GM18951 (cell line): ENCODE data around the gene RAPGEF4.
"Not testable (repeated sequence)": the region's sequence is repeated elsewhere in the genome, so short reads cannot be mapped to it uniquely, and the experiment has no call there.

ENCODE experiments used
- POLR2A ChIP-seq: IDR thresholded peaks from 4 replicates; pipeline ENCODE4 v1.6.1; 2011; ENCODE audit warnings: mild to moderate bottlenecking; ENCODE audit not compliant: insufficient read length, insufficient read depth; ENCODE audit errors: extremely low read depth
- in situ Hi-C: fragments of 300-500 bp; cut with MboI; formaldehyde crosslinking; loops from one replicate; pipeline ENCODE4 v1.12.0; 2022; ENCODE audit warnings: low sequenced_read_pairs, mixed read lengths, inconsistent platforms; ENCODE audit not compliant: unreplicated experiment

Gene RAPGEF4

DNA sequence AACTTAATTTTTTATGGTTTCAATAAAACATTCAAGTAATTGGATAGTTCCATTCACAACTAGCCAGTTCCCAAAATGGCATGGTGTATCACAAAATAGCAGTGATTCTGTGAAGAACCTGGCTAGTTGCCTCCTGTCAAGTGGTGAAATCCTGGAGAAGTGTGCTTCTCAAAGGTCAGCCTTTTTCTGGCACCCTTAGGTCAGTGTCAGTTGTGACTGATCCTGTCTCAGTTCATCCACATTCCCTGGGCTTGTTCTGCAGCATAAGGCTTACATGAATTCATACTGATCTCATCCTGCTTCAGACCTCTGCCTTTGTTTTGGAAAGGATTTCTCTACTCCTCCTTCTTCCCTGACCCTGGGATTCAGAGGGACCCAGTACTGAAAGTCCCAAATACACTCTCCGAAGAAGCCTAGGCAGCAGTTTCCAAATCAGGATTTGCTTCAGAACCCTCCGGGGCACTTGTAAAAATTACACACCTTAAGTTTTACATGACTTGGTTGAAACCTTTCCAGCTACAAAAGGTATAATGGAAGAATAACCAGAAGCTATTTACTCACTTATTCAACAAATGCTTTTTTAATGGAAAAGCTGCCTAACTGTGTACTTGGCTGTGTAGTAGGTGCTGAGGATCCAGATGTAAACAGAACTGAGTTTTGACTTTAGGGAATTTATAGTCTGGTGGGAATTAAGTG is 351.0 kb downstream of the RAPGEF4 start:
- no peak for TF ChIP-seq POLR2A
- in situ Hi-C loops: no loop called here

DNA sequence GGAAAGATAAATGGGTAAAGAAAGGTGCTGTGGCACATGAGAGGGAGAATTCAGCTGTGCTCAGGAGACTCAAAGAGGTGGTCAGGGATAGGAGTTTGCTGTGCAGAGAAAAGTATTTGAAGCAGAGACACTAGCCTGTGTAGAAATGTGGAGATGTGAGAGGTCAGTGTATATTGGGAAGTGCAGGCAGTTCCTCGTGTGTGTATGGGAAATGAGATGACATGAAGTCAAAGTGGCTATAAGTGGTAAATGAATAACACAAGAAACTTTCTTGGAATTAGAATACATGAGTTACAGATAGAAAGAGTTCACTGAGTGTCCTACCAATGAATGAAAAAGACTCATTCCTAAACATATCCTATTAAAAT is 351.6 kb downstream of the RAPGEF4 start:
- TF ChIP-seq POLR2A: no peak
- in situ Hi-C loops: no loop called here

DNA sequence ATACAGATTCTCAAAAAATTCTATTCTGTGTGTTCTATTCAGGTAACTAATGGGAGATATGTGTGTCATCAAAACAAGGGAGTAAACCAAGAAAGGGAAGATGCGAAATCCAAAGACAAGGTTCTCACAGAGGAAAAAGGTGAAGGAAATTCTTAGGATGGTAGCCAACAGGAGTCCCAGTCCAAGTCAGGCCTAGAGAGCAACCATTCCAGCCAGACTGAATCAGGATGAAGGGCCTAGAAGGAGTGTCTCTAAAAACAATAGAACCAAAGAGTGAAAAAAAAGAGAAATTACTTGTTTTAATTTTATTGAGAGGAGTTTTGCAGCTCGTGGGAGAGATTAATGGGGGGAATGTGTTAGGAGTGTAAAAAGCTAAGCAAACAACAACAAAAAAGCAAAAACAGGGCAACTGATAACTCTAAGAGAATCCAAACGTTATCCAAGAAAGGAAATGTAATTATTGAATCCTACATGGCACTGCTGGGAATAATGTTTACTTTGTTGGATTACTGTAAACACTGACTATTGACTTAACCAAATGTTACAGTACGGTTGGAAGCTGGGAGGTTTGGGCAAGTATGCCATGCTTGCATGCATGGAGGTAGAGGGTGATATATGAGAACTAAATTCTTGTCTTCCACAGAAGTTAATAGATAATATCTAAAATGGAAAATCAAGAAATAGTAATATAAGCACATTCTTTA is 352.3 kb downstream of the RAPGEF4 start:
- in situ Hi-C loops: no loop called here
- TF ChIP-seq POLR2A: no peak

DNA sequence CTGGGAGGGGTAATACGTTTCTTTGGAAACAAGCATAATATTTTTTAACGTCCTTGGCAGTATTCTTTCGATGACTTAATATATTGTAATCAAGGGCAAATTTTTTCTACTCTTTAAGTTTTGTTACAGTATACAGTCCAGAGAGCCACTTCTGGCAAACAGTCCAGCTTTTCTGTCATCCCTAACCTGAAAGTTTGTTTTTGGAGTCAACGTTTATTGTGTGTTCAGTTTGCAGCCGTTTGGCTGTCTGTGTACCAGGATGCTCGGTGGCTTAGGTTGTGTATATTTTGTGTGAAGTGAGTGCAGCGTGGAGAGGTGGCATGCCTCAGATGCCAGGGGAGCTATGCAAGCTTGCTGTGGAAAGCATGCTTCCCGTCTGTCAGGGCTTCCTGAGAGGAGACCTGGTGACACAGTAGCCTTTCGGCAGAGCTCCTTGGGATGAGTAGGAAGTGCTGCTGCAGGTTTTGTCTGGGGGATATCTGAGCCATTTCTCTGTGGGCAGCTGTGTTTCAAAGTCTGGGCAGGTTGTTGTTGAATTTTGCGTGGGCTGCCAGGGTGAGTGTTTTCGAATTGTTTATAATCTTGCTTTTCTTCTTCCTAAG is 354.7 kb downstream of the RAPGEF4 start:
- in situ Hi-C loops: no loop called here

DNA sequence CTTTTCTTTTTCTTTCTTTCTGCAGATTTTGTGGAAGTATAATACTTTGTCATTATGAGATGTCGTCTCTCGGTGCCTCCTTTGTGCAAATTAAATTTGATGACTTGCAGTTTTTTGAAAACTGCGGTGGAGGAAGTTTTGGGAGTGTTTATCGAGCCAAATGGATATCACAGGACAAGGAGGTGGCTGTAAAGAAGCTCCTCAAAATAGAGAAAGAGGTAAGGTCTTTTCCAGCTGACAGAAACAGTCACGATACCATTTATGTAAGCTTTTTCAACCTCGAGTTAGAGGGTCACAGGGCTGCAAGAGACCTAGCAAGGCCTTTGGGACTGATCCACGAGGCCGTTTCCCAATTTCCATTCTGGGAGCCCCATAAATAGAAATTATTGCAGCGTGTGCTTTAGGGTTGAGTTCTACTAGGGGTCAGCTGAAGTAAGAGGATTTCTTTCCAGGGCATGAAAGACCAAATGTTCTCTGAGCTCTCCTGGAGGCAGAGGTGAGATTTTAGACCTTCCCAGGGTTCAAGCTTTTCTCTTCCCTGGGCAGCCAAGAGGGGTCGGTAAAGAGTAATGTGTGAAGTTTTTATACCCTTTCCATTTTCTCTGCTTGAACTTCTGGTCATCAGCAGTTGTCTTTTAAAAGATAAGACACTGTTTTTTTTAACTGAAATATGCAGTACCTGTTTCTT is 355.5 kb downstream of the RAPGEF4 start:
- in situ Hi-C loops: no loop called here
- no peak for TF ChIP-seq POLR2A

More for the DNA sequence above, 354.7 kb downstream of the RAPGEF4 start:
- no peak for TF ChIP-seq POLR2A

DNA sequence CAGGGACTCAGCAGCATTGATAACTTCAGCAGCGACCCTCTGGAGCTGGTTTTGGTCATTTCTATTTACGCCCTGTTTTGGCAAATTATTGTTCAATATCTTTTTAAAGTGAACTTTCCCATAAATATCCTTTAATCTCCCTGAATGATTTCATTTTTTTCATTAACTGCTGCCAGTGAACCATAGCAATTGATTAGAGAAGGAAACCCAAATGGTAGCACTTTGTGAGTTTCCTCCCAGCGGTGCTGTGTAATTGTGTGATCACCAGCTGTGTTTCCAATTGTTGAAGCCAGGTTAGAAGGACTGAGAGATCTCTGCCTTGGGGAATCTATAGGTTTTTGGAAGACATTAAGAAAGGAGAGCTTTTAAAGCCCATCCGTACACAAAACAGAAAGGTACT is 356.3 kb downstream of the RAPGEF4 start:
- no peak for TF ChIP-seq POLR2A
- in situ Hi-C loops: no loop called here

DNA sequence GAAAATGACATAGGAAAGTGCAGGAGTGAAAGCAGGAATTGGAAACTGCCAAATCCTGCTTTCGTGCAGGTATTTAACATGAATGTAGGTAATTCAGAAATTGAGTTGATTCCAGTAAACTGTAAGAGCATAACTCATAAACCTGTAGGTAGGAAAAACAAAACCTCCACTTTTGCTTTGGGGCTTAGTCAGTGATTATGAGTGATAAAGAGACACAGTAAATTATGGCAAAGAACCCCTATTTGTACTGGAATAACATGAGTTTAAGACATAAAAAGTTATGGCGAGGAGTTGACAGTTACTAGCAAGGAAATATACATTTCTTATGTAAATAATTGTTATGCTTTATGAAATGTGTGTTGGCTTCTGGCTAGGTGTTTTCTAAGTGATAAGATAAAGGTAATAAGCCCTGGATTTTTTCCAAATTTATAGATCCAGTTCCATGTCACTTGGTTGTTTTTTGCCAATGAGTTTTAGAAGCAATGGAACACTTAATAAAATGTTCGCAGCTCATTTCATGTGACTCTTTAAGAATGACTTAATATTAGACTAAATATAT is 357.3 kb downstream of the RAPGEF4 start:
- in situ Hi-C loops: no loop called here
- no peak for TF ChIP-seq POLR2A

DNA sequence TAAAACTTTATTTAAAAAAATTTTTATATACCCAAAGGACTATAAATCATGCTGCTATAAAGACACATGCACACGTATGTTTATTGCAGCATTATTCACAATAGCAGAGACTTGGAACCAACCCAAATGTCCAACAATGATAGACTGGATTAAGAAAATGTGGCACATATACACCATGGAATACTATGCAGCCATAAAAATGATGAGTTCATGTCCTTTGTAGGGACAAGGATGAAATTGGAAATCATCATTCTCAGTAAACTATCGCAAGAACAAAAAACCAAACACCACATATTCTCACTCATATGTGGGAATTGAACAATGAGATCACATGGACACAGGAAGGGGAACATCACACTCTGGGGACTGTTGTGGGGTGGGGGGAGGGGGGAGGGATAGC is 358.0 kb downstream of the RAPGEF4 start:
- in situ Hi-C loops: not testable (repeated sequence)

DNA sequence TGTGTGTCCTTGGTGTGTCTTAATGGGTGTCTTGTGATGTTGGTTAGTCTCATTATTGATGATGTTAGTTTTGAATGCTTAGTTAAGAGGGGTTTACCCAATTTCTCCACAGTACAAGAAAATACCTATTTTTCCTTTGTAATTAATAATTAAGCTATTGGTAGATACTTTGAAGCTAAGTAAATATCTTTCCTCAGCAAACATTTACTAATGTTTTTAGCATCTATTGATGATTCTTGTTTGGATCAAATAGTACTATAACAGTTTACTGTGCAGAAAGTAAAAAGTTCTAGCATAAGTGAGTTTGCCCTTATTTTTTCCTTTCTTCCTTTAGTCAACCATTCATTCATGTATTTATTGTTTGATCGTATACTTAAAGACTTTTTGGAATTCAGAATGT is 359.1 kb downstream of the RAPGEF4 start:
- no peak for TF ChIP-seq POLR2A
- in situ Hi-C loops: no loop called here

DNA sequence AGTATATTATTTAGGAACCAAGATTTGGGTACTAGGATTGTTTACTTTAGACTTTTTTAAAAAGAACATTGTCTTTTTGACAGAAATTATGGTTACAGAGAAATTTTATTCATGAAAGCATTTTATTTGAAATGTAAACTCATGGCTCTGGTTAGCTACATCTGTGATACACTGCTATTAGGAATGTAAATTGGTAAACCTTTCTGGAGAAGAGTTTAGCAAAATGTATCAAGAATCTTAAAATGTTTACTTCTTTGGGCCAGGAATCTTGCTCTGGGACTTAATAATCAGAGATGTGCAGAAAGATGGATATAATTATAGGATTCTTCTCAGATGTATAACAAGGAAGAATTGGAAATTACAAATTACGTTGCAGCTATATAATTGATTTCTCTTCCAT is 359.7 kb downstream of the RAPGEF4 start:
- TF ChIP-seq POLR2A: no peak
- in situ Hi-C loops: no loop called here

DNA sequence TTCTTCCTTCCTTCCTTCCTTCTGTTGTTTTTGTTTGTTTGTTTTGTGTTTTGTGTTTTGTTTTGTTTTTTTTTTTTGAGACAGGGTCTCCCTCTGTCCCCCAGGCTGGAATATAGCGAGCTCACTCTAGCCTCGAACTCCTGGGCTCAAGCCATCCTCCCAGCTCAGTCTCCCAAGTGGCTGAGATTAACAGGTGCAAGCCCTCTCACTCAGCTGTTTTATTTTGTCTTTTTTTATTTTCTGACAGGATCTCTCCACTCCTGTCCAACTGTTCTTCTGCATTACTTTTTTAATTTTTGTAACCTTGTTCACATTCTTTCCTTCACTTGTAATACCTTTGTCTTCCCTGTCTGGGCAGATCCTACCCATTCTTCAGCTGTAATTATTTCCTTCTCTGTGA is 363.6 kb downstream of the RAPGEF4 start:
- in situ Hi-C loops: no loop called here
- TF ChIP-seq POLR2A: no peak

DNA sequence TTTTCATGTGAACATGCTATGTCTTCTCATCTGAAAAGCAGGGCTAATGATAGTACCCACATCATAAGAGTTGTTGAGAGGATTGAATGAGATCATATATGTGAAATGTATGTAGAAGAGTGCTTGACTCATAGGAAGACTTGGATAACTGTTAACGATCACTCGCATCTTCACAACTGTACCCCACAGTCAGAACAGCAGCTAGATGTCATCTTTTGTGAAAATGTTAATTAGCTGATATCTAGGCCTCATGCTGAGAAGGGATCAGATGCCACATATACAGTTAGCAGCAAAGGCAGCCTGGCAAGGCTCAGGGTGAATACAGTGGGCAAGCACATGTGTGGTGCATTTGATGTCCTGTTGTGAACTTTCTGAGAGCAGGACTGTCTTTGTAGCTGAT is 364.2 kb downstream of the RAPGEF4 start:
- in situ Hi-C loops: no loop called here
- no peak for TF ChIP-seq POLR2A

DNA sequence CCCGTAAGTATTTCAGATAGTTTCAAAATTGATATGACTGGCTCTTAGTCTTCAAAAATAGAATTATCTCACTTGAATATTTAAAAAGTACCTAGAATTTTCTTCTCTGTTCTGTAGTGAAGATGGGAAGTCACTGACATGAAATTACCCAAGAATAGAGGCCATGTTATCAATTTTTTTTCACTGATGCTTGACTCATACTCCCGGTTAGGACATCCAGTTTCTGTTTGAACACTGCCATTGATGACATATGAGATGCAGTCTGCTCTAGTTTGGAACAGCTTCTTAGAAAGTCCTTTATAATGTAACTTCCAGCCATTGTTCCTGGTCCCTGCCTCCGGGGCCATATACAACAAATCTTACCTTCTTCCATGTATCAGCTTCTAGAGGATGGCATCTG is 366.0 kb downstream of the RAPGEF4 start:
- no peak for TF ChIP-seq POLR2A

More for the DNA sequence above, 366.0 kb downstream of the RAPGEF4 start:
- in situ Hi-C loops: no loop called here
